ENCODE measurements around the gene HMX1. TPM values are rescaled to one million over a fixed set of nuclear protein-coding genes. Genes with fewer than 3 reads are reported as not detected.

The HMX1 gene
- polyA plus RNA-seq, 1 of the 3 experiments (the other 2 are of a cell fraction): 0.20 TPM

GRCh38 chr4:8830611-8831200 is 40.9 kb downstream of the HMX1 start:
- H3K9ac ChIP-seq: no peak overlapping the region
- peak; percentile 3 for DNase-seq
- H3K4me1 ChIP-seq (ENCODE audit: control insufficient read depth in 1 of 2, insufficient read depth in 2 of 2, low read depth in 1 of 2, low read length in 1 of 2): peaks cover 0 to under 1% of the 10 kb centered on the region in 2 experiments; a peak in 1 of 4 replicates
- ChIA-PET POLR2A (no interaction called here), CTCF (interaction anchor here (0.9 to 1.2 kb wide), 2 partner anchors 11 to 142 kb away, joined by 3 read pairs; no protein-coding TSS in a partner anchor)
- H3K9me3 ChIP-seq: no peaks in the 10 kb centered on the region
- H3K27ac ChIP-seq (ENCODE audit: low read depth in 2 of 2, low read length in 1 of 2): no peak overlapping the region
- H3K9me2 ChIP-seq: no peaks in the 10 kb centered on the region
- no peaks in the 10 kb centered on the region for H3F3A ChIP-seq (replicated peaks; ENCODE audit: insufficient read depth)
- no peak overlapping the region for H3K4me3 ChIP-seq (ENCODE audit: low read depth in 2 of 2, low read length in 1 of 2)
- H3K27me3 ChIP-seq (ENCODE audit: insufficient read depth): no peaks in the 10 kb centered on the region
- TF ChIP-seq NRF1 (IDR thresholded peaks at IDR 0.05; ENCODE audit: low read depth, low read length): no peak
- TF ChIP-seq RAD21 (IDR thresholded peaks at IDR 0.05; ENCODE audit: low read length): no peak
- TF ChIP-seq MXI1 (IDR thresholded peaks at IDR 0.05; ENCODE audit: low read depth, low read length): no peak
- TF ChIP-seq REST (IDR thresholded peaks at IDR 0.05; ENCODE audit: low read depth, low read length): no peak
- no peak for TF ChIP-seq RFX5 (IDR thresholded peaks at IDR 0.05; ENCODE audit: low read length)
- no peak for TF ChIP-seq TAF1 (IDR thresholded peaks at IDR 0.05; ENCODE audit: borderline replicate concordance, low read depth, low read length)
- no peak for TF ChIP-seq RXRA (IDR thresholded peaks at IDR 0.05; ENCODE audit: borderline replicate concordance, low read depth)
- no peak for TF ChIP-seq GATA2 (CRISPR knock-in tag; IDR thresholded peaks at IDR 0.05)
- no peak for TF ChIP-seq PBX3 (IDR thresholded peaks at IDR 0.05)
- no peak for TF ChIP-seq IRF3 (IDR thresholded peaks at IDR 0.05; ENCODE audit: low read depth, low read length)
- TF ChIP-seq CTCF (IDR thresholded peaks at IDR 0.05): no peak
- no peak for TF ChIP-seq YY1 (IDR thresholded peaks at IDR 0.05; ENCODE audit: low read depth)
- no peak for TF ChIP-seq FOXM1 (IDR thresholded peaks at IDR 0.05; ENCODE audit: low read depth)
- WGBS (ENCODE audit: low lambda C conversion rate): 43% methylated on average over 11 of the region's 11 CpGs
- no peak overlapping the region for H3K4me2 ChIP-seq
- no peaks in the 10 kb centered on the region for H3K36me3 ChIP-seq (replicated peaks in 1 of 2; ENCODE audit: control insufficient read depth in 1 of 2, insufficient read depth in 2 of 2, low read length in 1 of 2)
- H2AFZ ChIP-seq (ENCODE audit: low read depth): no peak overlapping the region
- no peaks in the 10 kb centered on the region for H3K79me2 ChIP-seq (ENCODE audit: insufficient read depth)
- no peaks in the 10 kb centered on the region for H4K20me1 ChIP-seq (ENCODE audit: insufficient read depth)

Measured in SK-N-SH (cell line).